ENCODE data around the gene APOE. TPM values are rescaled to one million over a fixed set of nuclear protein-coding genes. Genes with fewer than 3 reads are reported as not detected.

Gene APOE
- total and polyA plus RNA-seq, 12 donors = 6.0 to 77.8 (median 23.9) TPM

GRCh38 chr19:44869733-44870470 is 35.7 kb upstream of the APOE start:
- H3K4me1 ChIP-seq = peaks cover 6 to 78% (median 54%) of the 10 kb centered on the region in 9 donors
- intact Hi-C loops (cut with DNase I) = no loop called here

GRCh38 chr19:44871809-44872208 is 33.8 kb upstream of the APOE start:
- intact Hi-C loops (cut with DNase I) = no loop called here
- DNase-seq (no peak), ATAC-seq (no peak)
- no peak for TF ChIP-seq CTCF (IDR thresholded peaks at IDR 0.05)
- Histone ChIP-seq H3K36me3 (peaks cover 0 to 80% (median 56%) of the 10 kb centered on the region in 9 donors), H3K4me1 (peaks cover 5 to 80% (median 59%) of the 10 kb centered on the region in 9 donors), H3K27me3 (no peaks in the 10 kb centered on the region), H3K27ac (peak overlapping the region in 5 of 10 donors; percentile 42 to 84 (median 77)), H3K4me3 (no peak overlapping the region), H3K9me3 (no peaks in the 10 kb centered on the region)
- WGBS, 2 donors = 88% methylated on average over 14 of the region's 14 CpGs

More at GRCh38 chr19:44869733-44870470, 35.7 kb upstream of the APOE start:
- H3K4me3 ChIP-seq = no peak overlapping the region
- WGBS, 2 donors = 56 to 57% methylated on average over 13 of the region's 13 CpGs
- no peaks in the 10 kb centered on the region for H3K9me3 ChIP-seq
- peak in 1 of 2 donors; percentile 71 for DNase-seq
- TF ChIP-seq CTCF (IDR thresholded peaks at IDR 0.05) = no peak
- H3K27ac ChIP-seq = peak overlapping the region in 9 of 10 donors; percentile 27 to 84 (median 70)
- peak in 7 of 8 donors; percentile 23 to 51 (median 33) for ATAC-seq
- H3K27me3 ChIP-seq = no peaks in the 10 kb centered on the region
- H3K36me3 ChIP-seq = peaks cover 0 to 80% (median 50%) of the 10 kb centered on the region in 9 donors

- no peak for TF ChIP-seq CTCF (IDR thresholded peaks at IDR 0.05)
- Histone ChIP-seq H3K36me3 (peaks cover 0 to 81% (median 57%) of the 10 kb centered on the region in 9 donors), H3K4me3 (no peak overlapping the region), H3K4me1 (peaks cover 5 to 72% (median 55%) of the 10 kb centered on the region in 9 donors), H3K27me3 (no peaks in the 10 kb centered on the region), H3K9me3 (no peaks in the 10 kb centered on the region), H3K27ac (peak overlapping the region in 2 of 10 donors; percentile 42 to 84)
- WGBS, 2 donors = 84 to 85% methylated on average over 4 of the region's 4 CpGs
- ATAC-seq (no peak), DNase-seq (no peak)
- intact Hi-C loops (cut with DNase I) = no loop called here
These were observed 32.9 kb upstream of the APOE start for GRCh38 chr19:44872661-44873060.

GRCh38 chr19:44874317-44874716 is 31.3 kb upstream of the APOE start:
- H3K27ac ChIP-seq = no peak overlapping the region
- no peaks in the 10 kb centered on the region for H3K27me3 ChIP-seq
- DNase-seq (no peak), ATAC-seq (no peak)
- 90 to 95% methylated on average over 13 to 16 of the region's 16 CpGs for WGBS, 2 donors
- no peak for TF ChIP-seq CTCF (IDR thresholded peaks at IDR 0.05)
- H3K4me1 ChIP-seq = peaks cover 5 to 60% (median 38%) of the 10 kb centered on the region in 9 donors
- H3K36me3 ChIP-seq = peaks cover 0 to 89% (median 57%) of the 10 kb centered on the region in 9 donors
- no peak overlapping the region for H3K4me3 ChIP-seq
- H3K9me3 ChIP-seq = no peaks in the 10 kb centered on the region
- intact Hi-C loops (cut with DNase I) = no loop called here
